ENCODE measurements around the gene THAP6. TPM values are rescaled to one million over a fixed set of nuclear protein-coding genes. Genes with fewer than 3 reads are reported as not detected.
A peak's percentile ranks its signal among the peaks of the same experiment; 100 is the strongest.

The THAP6 gene, protein sequence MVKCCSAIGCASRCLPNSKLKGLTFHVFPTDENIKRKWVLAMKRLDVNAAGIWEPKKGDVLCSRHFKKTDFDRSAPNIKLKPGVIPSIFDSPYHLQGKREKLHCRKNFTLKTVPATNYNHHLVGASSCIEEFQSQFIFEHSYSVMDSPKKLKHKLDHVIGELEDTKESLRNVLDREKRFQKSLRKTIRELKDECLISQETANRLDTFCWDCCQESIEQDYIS
- 8.7 and 13.6 TPM in 2 replicates for total RNA-seq (2014; rRNA removed; shearing (Covaris generic))

DNA sequence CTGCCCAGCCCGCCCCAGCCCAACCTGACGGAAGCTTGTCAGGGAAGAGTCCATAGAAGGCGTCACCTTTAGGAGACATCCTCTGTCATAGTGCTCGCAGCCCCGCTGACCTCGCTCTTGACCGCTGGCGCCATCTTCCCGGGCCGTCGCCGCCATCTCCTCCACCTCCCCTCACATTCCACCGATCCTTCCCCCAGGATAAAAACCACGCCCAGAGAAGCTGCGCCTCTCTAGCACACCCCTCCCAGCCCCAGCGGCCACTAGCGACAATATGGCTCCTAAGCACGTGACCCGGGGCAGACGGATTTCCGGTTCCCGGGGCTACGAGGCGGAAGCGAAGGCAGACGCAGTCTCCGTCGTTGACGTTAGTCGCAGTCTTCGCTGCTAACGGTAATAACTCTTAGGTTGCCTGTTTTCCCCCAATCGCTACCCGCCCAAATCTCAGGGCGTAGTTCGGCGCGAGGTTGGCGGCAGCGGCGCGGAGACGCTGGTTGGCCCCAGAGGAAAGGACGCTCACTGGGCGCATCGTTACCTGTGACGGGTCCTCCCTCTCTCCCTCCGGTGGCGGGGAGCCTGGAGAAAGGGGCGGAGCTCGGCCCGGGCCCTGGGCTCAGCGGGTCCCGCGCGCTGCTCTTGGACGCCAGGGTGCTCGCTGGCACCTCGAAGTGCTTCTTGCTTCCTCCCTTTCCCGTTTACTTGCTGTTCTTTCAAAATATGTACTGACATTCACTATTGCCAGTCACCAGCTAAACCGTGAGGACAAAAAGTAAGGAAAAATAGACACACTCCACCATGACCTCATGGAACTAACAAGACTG is at the start of gene THAP6, which contains the start of gene RCHY1:
Gene THAP6, plus strand, starts transcription at position 343 of the 818 bp plus-strand sequence. CDS start 980 bp downstream, outside the sequence.
Gene RCHY1, minus strand, starts transcription at position 273 of the 818 bp plus-strand sequence. Its CDS starts 117 bp downstream, at position 156.
- H3K27ac ChIP-seq: peak within 1 kb of the TSS; percentile 85
- peak within 1 kb of the TSS; percentile 82 for H3K4me3 ChIP-seq
- peaks cover 38% of the 10 kb centered on the region for H3K36me3 ChIP-seq
- H3K4me1 ChIP-seq (replicated peaks): peaks cover 23% of the 10 kb centered on the region
- peak; percentile 97 to 98 for DNase-seq (ENCODE audit: low read depth in 1 of 2, low spot score in 2 of 2)
- H3K27me3 ChIP-seq (replicated peaks): no peaks in the 10 kb centered on the region
- H3K9me3 ChIP-seq (replicated peaks): no peaks in the 10 kb centered on the region

DNA sequence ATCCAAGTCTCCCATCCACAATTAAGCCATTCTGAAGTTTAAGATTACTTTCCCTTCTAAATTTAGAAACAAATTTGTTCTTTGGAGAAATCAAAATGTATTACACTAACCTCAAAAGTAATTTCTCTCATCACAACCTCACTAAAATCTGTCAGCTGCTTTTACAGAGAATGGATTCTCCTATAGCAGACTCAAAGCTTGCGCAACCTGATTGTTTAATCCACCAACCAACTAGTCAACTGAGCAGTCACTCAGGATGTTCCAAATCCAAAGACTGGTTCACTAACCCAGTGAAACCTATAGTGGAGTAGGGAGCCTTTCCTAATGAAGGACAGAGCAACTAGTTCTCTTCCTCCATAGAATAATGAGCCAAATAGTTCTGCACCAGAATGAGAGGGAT is 44.4 kb upstream of the THAP6 start:
- H3K27me3 ChIP-seq (replicated peaks): no peaks in the 10 kb centered on the region; the same call in 1 of the 2 replicates
- H3K27ac ChIP-seq: no peak overlapping the region
- no peaks in the 10 kb centered on the region; the same call in 1 of the 2 replicates for H3K36me3 ChIP-seq
- no peaks in the 10 kb centered on the region for H3K9me3 ChIP-seq (replicated peaks)
- H3K4me1 ChIP-seq (replicated peaks): no peaks in the 10 kb centered on the region
- H3K4me3 ChIP-seq: no peak overlapping the region
- DNase-seq (ENCODE audit: low read depth in 1 of 2, low spot score in 2 of 2): no peak

DNA sequence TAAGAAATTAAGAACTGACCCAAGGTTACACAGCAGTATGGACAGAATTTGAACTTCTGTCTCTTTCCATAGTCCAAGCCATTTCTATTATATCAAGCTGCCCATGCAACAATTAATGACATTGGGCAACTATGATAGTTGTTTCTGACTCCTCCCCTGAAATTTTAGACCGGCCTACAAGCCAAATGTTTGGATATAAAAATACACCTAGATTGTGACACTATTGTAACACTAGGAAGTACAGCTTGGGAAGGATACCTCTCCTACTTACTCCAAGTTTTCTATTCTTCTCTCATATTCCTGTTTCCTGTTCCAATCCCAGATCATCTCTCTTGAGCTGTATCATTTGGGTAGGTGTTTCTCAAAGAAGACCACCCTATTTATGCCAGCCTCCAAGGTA is 43.5 kb upstream of the THAP6 start:
- DNase-seq (ENCODE audit: low read depth in 1 of 2, low spot score in 2 of 2): no peak
- Histone ChIP-seq H3K27ac (no peak overlapping the region), H3K4me3 (no peak overlapping the region), H3K36me3 (no peaks in the 10 kb centered on the region; the same call in 1 of the 2 replicates), H3K9me3 (replicated peaks) (no peaks in the 10 kb centered on the region), H3K4me1 (replicated peaks) (no peaks in the 10 kb centered on the region), H3K27me3 (replicated peaks) (no peaks in the 10 kb centered on the region; the same call in 1 of the 2 replicates)

DNA sequence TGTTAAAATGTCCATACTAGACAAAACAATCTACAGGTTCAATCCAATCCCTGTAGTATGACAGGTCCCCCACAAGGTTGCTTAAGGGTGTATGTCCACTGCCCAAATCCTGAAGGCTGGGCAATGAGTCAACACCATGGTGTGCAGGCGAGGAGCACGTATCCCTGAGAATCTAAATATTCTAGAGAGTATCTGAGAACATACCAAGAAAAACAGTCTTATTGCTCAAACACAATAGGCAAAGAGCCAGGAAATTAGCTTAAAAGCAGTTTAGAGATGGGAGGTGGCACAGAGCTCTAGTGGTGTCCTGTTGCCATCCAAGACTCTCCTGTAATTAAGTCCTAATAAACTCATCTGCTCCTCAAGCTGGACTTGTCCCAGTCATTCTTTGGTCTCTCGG is 37.1 kb upstream of the THAP6 start:
- no peak for DNase-seq (ENCODE audit: low read depth in 1 of 2, low spot score in 2 of 2)
- no peaks in the 10 kb centered on the region for H3K9me3 ChIP-seq (replicated peaks)
- H3K4me1 ChIP-seq (replicated peaks): no peaks in the 10 kb centered on the region
- no peaks in the 10 kb centered on the region for H3K27me3 ChIP-seq (replicated peaks)
- no peak overlapping the region for H3K4me3 ChIP-seq
- no peak overlapping the region for H3K27ac ChIP-seq
- peaks cover 33% of the 10 kb centered on the region for H3K36me3 ChIP-seq

DNA sequence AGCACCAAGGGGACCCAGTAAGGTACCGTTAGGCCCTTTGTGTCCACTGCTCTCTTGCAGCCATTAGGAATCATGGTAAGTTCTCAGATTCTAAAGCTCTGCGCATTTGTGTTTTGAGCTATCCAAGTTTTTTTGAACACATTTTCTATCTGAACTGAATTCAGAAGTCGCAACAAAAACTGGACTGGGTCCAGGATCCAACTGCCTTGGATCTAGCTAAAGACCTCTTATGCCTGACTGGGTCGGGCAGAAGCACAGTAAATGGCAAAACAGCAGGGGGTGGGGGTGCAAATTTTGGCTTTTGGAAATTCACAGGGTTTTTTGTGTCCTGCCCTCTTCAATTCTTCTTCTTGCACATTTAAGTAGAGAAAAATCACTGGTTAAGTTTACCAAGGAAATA is 30.1 kb upstream of the THAP6 start:
- Histone ChIP-seq H3K27ac (no peak overlapping the region), H3K4me3 (no peak overlapping the region), H3K4me1 (replicated peaks) (no peaks in the 10 kb centered on the region), H3K27me3 (replicated peaks) (no peaks in the 10 kb centered on the region), H3K36me3 (peaks cover 51% of the 10 kb centered on the region), H3K9me3 (replicated peaks) (no peaks in the 10 kb centered on the region)
- DNase-seq (ENCODE audit: low read depth in 1 of 2, low spot score in 2 of 2): no peak

DNA sequence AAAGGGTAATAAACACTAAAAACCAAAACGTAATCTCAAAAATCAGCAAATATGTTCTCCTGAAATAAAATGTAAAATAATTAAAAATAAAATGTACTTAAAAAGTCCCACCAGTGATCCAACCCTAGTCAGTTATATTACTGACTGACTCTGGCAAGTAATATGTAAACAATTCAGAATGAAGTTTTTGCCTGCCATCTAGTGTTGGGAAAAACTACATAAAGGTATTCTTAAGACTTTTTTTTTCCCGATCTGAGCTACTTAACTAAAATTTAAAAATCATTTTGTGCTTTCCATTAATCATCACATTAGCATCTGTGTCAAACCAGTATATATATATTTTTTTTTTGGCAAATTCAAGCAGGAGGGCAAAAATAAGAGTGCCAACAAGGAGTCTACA is 24.1 kb upstream of the THAP6 start:
- DNase-seq (ENCODE audit: low read depth in 1 of 2, low spot score in 2 of 2): no peak
- Histone ChIP-seq H3K27ac (no peak overlapping the region), H3K9me3 (replicated peaks) (no peaks in the 10 kb centered on the region), H3K4me3 (no peak overlapping the region), H3K4me1 (replicated peaks) (no peaks in the 10 kb centered on the region), H3K36me3 (peaks cover 48% of the 10 kb centered on the region), H3K27me3 (replicated peaks) (no peaks in the 10 kb centered on the region)

DNA sequence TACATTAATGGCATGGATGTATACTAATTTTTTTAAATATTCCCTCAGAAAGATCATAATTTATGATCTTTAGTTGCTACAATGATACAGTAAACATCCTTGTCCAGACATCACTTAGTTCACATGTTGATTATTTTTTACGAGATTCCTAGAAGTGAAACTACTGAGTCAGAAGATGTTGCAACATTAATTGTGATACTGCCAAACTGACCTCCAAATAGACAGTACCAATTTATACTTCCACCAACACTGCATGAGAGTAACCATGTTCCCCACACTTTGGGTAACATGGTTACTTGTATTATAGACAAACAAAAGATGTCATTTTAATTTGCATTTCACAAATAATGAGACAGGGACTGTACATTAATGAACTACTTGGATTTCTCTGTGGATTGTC is 19.7 kb upstream of the THAP6 start:
- Histone ChIP-seq H3K36me3 (peaks cover 62% of the 10 kb centered on the region), H3K4me3 (no peak overlapping the region), H3K4me1 (replicated peaks) (no peaks in the 10 kb centered on the region), H3K27me3 (replicated peaks) (no peaks in the 10 kb centered on the region), H3K9me3 (replicated peaks) (no peaks in the 10 kb centered on the region; the same call in 1 of the 2 replicates), H3K27ac (no peak overlapping the region)
- no peak for DNase-seq (ENCODE audit: low read depth in 1 of 2, low spot score in 2 of 2)

DNA sequence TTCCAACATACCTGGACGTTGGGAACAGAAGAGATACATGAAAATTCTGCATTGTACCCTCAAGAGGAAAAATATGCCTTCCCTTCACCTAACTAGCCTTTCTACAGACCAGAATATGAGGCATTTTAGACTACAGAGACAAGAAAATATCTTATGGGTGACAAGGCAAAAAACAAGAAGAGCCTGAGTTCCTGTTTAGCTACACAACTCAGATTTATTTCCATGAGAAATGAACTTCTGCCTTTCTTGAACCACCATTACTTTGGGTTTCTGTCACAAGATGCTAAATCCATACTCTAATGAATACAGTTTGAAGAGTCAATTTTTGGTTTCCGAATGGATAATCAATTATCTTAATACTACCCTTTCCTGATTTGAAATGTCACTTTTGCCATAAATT is 18.8 kb upstream of the THAP6 start:
- Histone ChIP-seq H3K4me1 (replicated peaks) (no peaks in the 10 kb centered on the region), H3K36me3 (peaks cover 62% of the 10 kb centered on the region), H3K9me3 (replicated peaks) (no peaks in the 10 kb centered on the region; the same call in 1 of the 2 replicates), H3K4me3 (no peak overlapping the region), H3K27ac (no peak overlapping the region), H3K27me3 (replicated peaks) (no peaks in the 10 kb centered on the region)
- DNase-seq (ENCODE audit: low read depth in 1 of 2, low spot score in 2 of 2): no peak

DNA sequence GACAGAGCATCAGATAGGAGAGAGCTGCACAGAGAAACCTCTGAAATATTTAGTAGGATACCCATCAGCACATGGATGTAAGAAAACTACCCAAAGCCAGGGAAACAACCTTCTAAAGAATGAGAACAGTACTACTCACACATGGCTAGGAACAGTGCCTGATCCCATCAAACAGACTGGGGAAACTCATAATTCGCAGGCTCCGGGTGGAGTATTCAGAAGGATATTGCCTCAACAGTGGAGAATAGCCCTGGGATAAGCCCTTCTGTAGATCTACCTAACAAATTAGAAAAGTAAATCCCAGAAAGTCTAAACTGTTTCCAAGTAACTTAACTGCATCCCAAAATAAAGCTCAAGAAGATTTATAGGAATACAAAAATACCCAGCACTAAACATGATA is 17.9 kb upstream of the THAP6 start:
- no peaks in the 10 kb centered on the region for H3K27me3 ChIP-seq (replicated peaks)
- no peak for DNase-seq (ENCODE audit: low read depth in 1 of 2, low spot score in 2 of 2)
- H3K9me3 ChIP-seq (replicated peaks): no peaks in the 10 kb centered on the region; the same call in 1 of the 2 replicates
- peaks cover 53% of the 10 kb centered on the region for H3K36me3 ChIP-seq
- H3K27ac ChIP-seq: no peak overlapping the region
- no peaks in the 10 kb centered on the region for H3K4me1 ChIP-seq (replicated peaks)
- no peak overlapping the region for H3K4me3 ChIP-seq

DNA sequence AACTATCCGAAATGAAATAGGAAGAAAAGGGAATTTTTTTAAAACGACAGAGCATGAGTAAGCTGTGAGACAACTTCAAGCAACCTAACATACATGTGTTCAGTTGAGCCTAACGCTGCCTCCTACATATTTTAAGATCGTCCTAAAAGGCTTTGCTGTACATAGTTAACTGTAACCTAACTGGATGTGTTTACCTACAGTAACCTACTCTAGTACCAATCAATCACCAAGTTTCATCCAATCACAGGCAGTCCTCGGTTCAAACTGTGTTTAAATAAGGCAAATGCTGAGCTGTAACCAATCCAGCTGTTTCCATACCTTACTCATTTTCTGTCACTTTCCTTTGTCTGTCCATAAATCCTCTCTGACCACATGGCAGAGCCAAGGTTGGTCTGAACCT is 17.1 kb upstream of the THAP6 start:
- DNase-seq (ENCODE audit: low read depth in 1 of 2, low spot score in 2 of 2): no peak
- no peaks in the 10 kb centered on the region for H3K4me1 ChIP-seq (replicated peaks)
- no peaks in the 10 kb centered on the region for H3K27me3 ChIP-seq (replicated peaks)
- peaks cover 55% of the 10 kb centered on the region for H3K36me3 ChIP-seq
- H3K27ac ChIP-seq: no peak overlapping the region
- H3K9me3 ChIP-seq (replicated peaks): no peaks in the 10 kb centered on the region; the same call in 1 of the 2 replicates
- no peak overlapping the region for H3K4me3 ChIP-seq

DNA sequence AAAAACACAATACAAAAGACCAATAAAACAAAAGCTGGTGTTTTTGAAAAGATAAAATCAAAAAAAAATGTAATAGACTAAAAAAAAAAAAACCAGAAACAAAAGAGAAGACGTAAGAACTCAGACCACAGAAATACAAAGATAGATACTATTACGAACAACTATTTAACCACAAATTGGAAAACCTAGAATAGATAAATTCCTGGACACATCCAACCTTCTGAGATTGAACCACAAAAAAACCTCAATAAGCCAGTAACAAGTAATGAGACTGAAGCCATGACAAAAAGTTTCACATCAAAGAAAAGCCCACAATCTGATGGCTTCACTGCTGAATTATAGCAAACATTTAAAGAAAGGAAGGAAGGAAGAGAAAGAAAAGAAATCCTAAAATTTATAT is 16.2 kb upstream of the THAP6 start:
- H3K4me3 ChIP-seq: no peak overlapping the region
- no peak for DNase-seq (ENCODE audit: low read depth in 1 of 2, low spot score in 2 of 2)
- peaks cover 59% of the 10 kb centered on the region for H3K36me3 ChIP-seq
- H3K27me3 ChIP-seq (replicated peaks): no peaks in the 10 kb centered on the region
- H3K9me3 ChIP-seq (replicated peaks): no peaks in the 10 kb centered on the region; the same call in 1 of the 2 replicates
- H3K4me1 ChIP-seq (replicated peaks): no peaks in the 10 kb centered on the region
- H3K27ac ChIP-seq: no peak overlapping the region

DNA sequence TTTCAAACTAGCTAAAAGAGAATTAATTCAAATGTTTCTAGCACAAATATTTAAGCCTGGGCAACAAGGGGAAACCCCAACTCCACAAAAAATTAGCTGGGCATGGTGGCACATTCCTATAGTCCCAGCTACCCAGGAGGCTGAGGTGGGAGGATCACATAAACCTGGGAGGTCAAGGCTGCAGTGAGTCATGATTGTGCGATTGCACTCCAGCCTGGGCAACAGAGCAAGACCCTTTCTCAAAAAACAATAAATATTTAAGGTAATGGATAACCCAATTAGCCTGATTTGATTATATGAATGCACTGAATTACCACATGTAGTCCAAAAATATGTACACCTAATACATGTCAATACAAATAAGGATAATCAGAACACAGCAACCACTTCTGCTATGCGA is 14.4 kb upstream of the THAP6 start:
- no peaks in the 10 kb centered on the region; the same call in 1 of the 2 replicates for H3K9me3 ChIP-seq (replicated peaks)
- H3K27me3 ChIP-seq (replicated peaks): no peaks in the 10 kb centered on the region
- H3K36me3 ChIP-seq: peaks cover 64% of the 10 kb centered on the region
- H3K4me3 ChIP-seq: no peak overlapping the region
- no peaks in the 10 kb centered on the region for H3K4me1 ChIP-seq (replicated peaks)
- no peak overlapping the region for H3K27ac ChIP-seq
- DNase-seq (ENCODE audit: low read depth in 1 of 2, low spot score in 2 of 2): no peak

DNA sequence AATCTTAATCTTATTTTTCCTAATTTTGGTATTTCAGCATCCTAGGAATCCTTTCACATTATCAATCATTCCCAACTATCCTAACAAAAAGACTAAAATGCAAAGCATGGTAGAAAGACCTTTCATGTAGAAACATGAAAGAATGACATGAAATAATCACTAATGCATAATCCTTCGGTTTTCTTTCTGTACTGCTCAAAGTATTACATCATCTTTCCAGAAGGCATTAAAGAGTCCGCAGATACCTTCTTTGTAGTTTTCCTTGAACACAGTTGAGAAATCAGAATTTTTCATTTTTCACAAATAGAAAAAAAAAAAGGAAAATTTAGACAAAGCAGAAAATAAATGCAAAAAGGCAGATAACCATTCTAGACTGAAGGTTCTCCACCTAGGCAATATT is 11.6 kb upstream of the THAP6 start:
- Histone ChIP-seq H3K27me3 (replicated peaks) (no peaks in the 10 kb centered on the region), H3K4me1 (replicated peaks) (no peaks in the 10 kb centered on the region), H3K27ac (no peak overlapping the region), H3K4me3 (no peak overlapping the region), H3K36me3 (peaks cover 59% of the 10 kb centered on the region), H3K9me3 (replicated peaks) (no peaks in the 10 kb centered on the region; the same call in 1 of the 2 replicates)
- DNase-seq (ENCODE audit: low read depth in 1 of 2, low spot score in 2 of 2): no peak

DNA sequence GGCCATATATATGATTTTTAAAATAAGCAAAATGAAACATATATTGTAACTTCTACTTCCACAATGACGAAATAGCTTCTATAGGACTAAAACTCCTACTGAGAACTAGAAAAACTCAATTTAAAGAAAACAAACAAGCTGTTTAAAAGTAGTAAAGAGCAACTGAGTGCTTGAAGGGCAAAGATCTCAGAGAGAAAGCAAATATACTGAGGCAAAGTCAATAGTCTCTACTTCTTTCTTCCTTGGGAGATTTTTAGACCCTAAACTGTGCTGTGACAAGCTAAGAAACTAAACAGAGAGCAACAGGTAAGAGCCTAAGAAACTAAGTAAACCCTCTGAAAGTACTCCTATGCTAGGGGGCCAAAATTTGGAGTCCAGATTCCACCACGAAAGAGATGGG is 8.6 kb upstream of the THAP6 start:
- peaks cover 58% of the 10 kb centered on the region for H3K36me3 ChIP-seq
- no peaks in the 10 kb centered on the region for H3K4me1 ChIP-seq (replicated peaks)
- H3K4me3 ChIP-seq: no peak overlapping the region

More for the DNA sequence above, 8.6 kb upstream of the THAP6 start:
- H3K27me3 ChIP-seq (replicated peaks): no peaks in the 10 kb centered on the region
- H3K9me3 ChIP-seq (replicated peaks): no peaks in the 10 kb centered on the region
- DNase-seq (ENCODE audit: low read depth in 1 of 2, low spot score in 2 of 2): no peak
- no peak overlapping the region for H3K27ac ChIP-seq

Measured in SJSA1 (cell line).